NCI-H510A treated with DMSO at 0.1 percent for 48 hours (cell line): Measurements from ENCODE around the gene PKM.

Source experiments
- DNase-seq: peaks from one replicate; lab custom pipeline; 2025; lab: John Stamatoyannopoulos, UW

PKM gene

GRCh38 chr15:72200395-72201237, 30.4 kb downstream of the PKM start:
- DNase-seq: no peak

GRCh38 chr15:72199721-72200212, 31.2 kb downstream of the PKM start:
- DNase-seq: peak; percentile 70

- DNase-seq: no peak
Observed at GRCh38 chr15:72199205-72199515, 31.8 kb downstream of the PKM start.

- peak; percentile 80 for DNase-seq
Observed at GRCh38 chr15:72198356-72199204, 32.4 kb downstream of the PKM start.

- DNase-seq: peak; percentile 48
Observed at GRCh38 chr15:72197460-72198355, 33.3 kb downstream of the PKM start, which contains the start of gene GRAMD2A. GRAMD2A (minus strand) TSS chr15:72197787.

GRCh38 chr15:72197041-72197459, 33.9 kb downstream of the PKM start:
- DNase-seq: no peak

- no peak for DNase-seq
Observed at GRCh38 chr15:72196409-72197040, 34.5 kb downstream of the PKM start.

- DNase-seq: no peak
Observed at GRCh38 chr15:72195101-72195511, 35.9 kb downstream of the PKM start.

- no peak for DNase-seq
Observed at GRCh38 chr15:72193836-72194396, 37.1 kb downstream of the PKM start.

- DNase-seq: no peak
Observed at GRCh38 chr15:72192416-72192815, 38.6 kb downstream of the PKM start.

- DNase-seq: no peak
Observed at GRCh38 chr15:72189250-72189902, 41.6 kb downstream of the PKM start.

GRCh38 chr15:72184165-72184811, 46.7 kb downstream of the PKM start:
- DNase-seq: no peak

GRCh38 chr15:72183781-72184164, 47.2 kb downstream of the PKM start:
- no peak for DNase-seq

GRCh38 chr15:72182673-72183072, 48.3 kb downstream of the PKM start:
- DNase-seq: no peak

- DNase-seq: no peak
Observed at GRCh38 chr15:72182244-72182643, 48.7 kb downstream of the PKM start.

- no peak for DNase-seq
Observed at GRCh38 chr15:72180761-72181324, 50.1 kb downstream of the PKM start.

- no peak for DNase-seq
Observed at GRCh38 chr15:72179950-72180581, 50.9 kb downstream of the PKM start.

GRCh38 chr15:72178976-72179585, 51.9 kb downstream of the PKM start:
- no peak for DNase-seq

- DNase-seq: no peak
Observed at GRCh38 chr15:72176743-72177142, 54.2 kb downstream of the PKM start.
